Astrocyte (in vitro differentiated cells and primary cell): ENCODE results near the gene INO80. TPM values are rescaled to one million over a fixed set of nuclear protein-coding genes. Genes with fewer than 3 reads are reported as not detected.
A peak's percentile ranks its signal among the peaks of the same experiment; 100 is the strongest.

Experiments used
- DNase-seq: peaks from one replicate; pipeline ENCODE4 v3.0.0-alpha.2; 2010; ENCODE audit warnings: low read depth
- FAIRE-seq: peaks from 2 replicates; lab custom pipeline; 2011; peaks lifted over from hg19 to GRCh38; lab: Jason Lieb, UNC
- H2AFZ ChIP-seq: 2 replicates; pipeline ENCODE4 v1.6.0; 2012; ENCODE audit warnings: low read depth, low read length, inconsistent platforms
- H3K27ac ChIP-seq: 2 replicates; pipeline ENCODE4 v1.5.1; 2011; ENCODE audit warnings: low read depth, low read length, inconsistent platforms
- H3K27me3 ChIP-seq: 2 replicates; pipeline ENCODE4 v1.6.0; 2011; ENCODE audit warnings: low read length, inconsistent platforms; ENCODE audit not compliant: insufficient read depth
- H3K36me3 ChIP-seq: 2 replicates; pipeline ENCODE4 v1.5.1; 2011; ENCODE audit warnings: low read length, inconsistent platforms; ENCODE audit not compliant: insufficient read depth
- H3K4me1 ChIP-seq: 2 replicates; pipeline ENCODE4 v1.5.1; 2011; ENCODE audit warnings: low read length, inconsistent platforms; ENCODE audit not compliant: insufficient read depth
- H3K4me2 ChIP-seq: 2 replicates; pipeline ENCODE4 v1.6.0; 2012; ENCODE audit warnings: low read length, inconsistent platforms
- H3K4me3 ChIP-seq: 2 replicates; pipeline ENCODE4 v1.5.1; 2011; ENCODE audit warnings: low read depth, mild to moderate bottlenecking, low read length, inconsistent platforms; ENCODE audit not compliant: insufficient read depth
- H3K79me2 ChIP-seq: 2 replicates; pipeline ENCODE4 v1.6.0; 2012; ENCODE audit warnings: mild to moderate bottlenecking, low read length, inconsistent platforms; ENCODE audit not compliant: insufficient read depth
- H3K9ac ChIP-seq: 2 replicates; pipeline ENCODE4 v1.6.0; 2012; ENCODE audit warnings: mild to moderate bottlenecking, low read length, inconsistent platforms
- H3K9me3 ChIP-seq: 2 replicates; pipeline ENCODE4 v1.5.1; 2012; ENCODE audit warnings: low read depth, mild to moderate bottlenecking, low read length, inconsistent platforms; ENCODE audit not compliant: insufficient read depth
- H4K20me1 ChIP-seq: 2 replicates; pipeline ENCODE4 v1.6.0; 2012; ENCODE audit warnings: low read length, inconsistent platforms; ENCODE audit not compliant: insufficient read depth
- H3K27ac Mint-ChIP-seq: one replicate; pipeline ENCODE4 v1.8.0; 2021; ENCODE audit warnings: mild to moderate bottlenecking, mixed read lengths; ENCODE audit not compliant: unreplicated experiment
- H3K27me3 Mint-ChIP-seq: one replicate; pipeline ENCODE4 v1.8.0; 2021; ENCODE audit warnings: low read depth, mixed read lengths; ENCODE audit not compliant: unreplicated experiment
- H3K36me3 Mint-ChIP-seq: one replicate; pipeline ENCODE4 v1.8.0; 2021; ENCODE audit warnings: low read depth, mixed read lengths; ENCODE audit not compliant: unreplicated experiment
- H3K4me1 Mint-ChIP-seq: one replicate; pipeline ENCODE4 v1.8.0; 2021; ENCODE audit warnings: low read depth, mixed read lengths; ENCODE audit not compliant: unreplicated experiment
- H3K4me3 Mint-ChIP-seq: one replicate; pipeline ENCODE4 v1.8.0; 2021; ENCODE audit warnings: mild to moderate bottlenecking, moderate library complexity, mixed read lengths; ENCODE audit not compliant: unreplicated experiment
- H3K9me3 Mint-ChIP-seq: one replicate; pipeline ENCODE4 v1.8.0; 2021; ENCODE audit warnings: mild to moderate bottlenecking, mixed read lengths; ENCODE audit not compliant: unreplicated experiment
- EZH2 ChIP-seq: IDR thresholded peaks from 2 replicates; pipeline ENCODE4 v1.6.1; 2012; ENCODE audit warnings: mild to moderate bottlenecking, low read length, inconsistent platforms; ENCODE audit not compliant: insufficient read depth
- total RNA-seq: library from RNA; stranded (reverse); gene quantifications from 2 replicates; pipeline ENCODE4 v1.2.1, GENCODE V29; 2021
- TF ChIP-seq, protein P1 (sequence below): IDR thresholded peaks from 2 replicates; pipeline ENCODE4 v1.5.1; 2011; ENCODE audit warnings: low read depth, mild to moderate bottlenecking, inconsistent platforms, low read length, moderate library complexity; ENCODE audit not compliant: insufficient read depth

The INO80 gene
- total RNA-seq, 1 donor from 2014 or later: 17.3 TPM

DNA sequence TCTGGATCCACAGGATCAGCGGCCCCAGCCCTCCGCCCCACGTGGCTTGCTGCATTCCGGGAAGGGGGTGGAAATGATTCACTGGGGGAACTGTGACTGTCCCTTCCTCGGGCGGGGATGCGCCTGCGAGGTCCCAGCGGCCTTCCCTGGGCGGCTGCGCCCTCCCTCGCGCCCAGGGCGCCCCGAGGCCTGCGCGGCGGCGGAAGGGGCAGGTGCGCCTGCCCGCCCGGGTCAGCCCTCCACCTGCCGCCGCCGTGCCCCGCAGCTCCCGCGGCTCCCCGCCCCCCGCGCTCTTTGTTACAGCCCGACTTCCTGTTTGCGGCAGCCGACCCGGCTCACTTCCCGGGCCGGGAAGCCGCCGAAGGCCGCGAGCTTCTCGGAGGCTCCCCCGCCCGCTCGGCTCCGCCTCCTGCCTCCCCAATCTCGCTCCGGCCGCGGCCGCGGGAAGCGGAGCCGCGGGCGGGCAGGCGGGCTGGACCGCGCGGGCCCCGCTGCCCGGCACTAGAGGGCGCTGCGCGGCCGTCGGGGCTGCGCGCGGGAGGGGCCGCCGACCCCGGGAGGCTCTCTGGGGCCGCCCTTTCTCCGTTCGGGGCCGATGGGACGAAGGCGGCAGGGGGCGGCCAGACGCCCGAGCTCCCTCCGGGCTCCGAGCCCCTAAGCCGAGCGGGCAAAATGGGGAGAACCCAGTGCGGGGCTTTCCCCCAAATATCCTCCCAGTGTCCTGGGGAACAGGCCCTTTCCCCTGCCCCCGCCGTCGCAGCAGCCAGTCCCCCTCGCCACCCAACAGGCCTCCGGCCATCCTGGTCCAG is 174.3 kb downstream of the INO80 start:
- Mint-ChIP-seq H3K27ac (no peak overlapping the region), H3K4me1 (peaks cover 2% of the 10 kb centered on the region), H3K36me3 (no peaks in the 10 kb centered on the region), H3K4me3 (peak overlapping the region; percentile 72), H3K9me3 (peaks cover 2% of the 10 kb centered on the region), H3K27me3 (peaks cover 35% of the 10 kb centered on the region)
- peak overlapping the region; percentile 83 for H3K9ac ChIP-seq
- peaks cover 25% of the 10 kb centered on the region for H3K4me1 ChIP-seq
- no peaks in the 10 kb centered on the region for H3K27me3 ChIP-seq
- no peaks in the 10 kb centered on the region for H3K79me2 ChIP-seq
- peak overlapping the region; percentile 59 for H3K4me3 ChIP-seq
- TF ChIP-seq, protein P1, sequence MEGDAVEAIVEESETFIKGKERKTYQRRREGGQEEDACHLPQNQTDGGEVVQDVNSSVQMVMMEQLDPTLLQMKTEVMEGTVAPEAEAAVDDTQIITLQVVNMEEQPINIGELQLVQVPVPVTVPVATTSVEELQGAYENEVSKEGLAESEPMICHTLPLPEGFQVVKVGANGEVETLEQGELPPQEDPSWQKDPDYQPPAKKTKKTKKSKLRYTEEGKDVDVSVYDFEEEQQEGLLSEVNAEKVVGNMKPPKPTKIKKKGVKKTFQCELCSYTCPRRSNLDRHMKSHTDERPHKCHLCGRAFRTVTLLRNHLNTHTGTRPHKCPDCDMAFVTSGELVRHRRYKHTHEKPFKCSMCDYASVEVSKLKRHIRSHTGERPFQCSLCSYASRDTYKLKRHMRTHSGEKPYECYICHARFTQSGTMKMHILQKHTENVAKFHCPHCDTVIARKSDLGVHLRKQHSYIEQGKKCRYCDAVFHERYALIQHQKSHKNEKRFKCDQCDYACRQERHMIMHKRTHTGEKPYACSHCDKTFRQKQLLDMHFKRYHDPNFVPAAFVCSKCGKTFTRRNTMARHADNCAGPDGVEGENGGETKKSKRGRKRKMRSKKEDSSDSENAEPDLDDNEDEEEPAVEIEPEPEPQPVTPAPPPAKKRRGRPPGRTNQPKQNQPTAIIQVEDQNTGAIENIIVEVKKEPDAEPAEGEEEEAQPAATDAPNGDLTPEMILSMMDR: peak; percentile 29
- no peak for TF ChIP-seq EZH2
- peak overlapping the region; percentile 91 for H3K4me2 ChIP-seq
- FAIRE-seq (no peak), DNase-seq (peak; percentile 36)
- no peaks in the 10 kb centered on the region for H4K20me1 ChIP-seq
- H3K36me3 ChIP-seq: no peaks in the 10 kb centered on the region
- H2AFZ ChIP-seq: peak overlapping the region; percentile 93
- peak overlapping the region; percentile 33 for H3K27ac ChIP-seq
- H3K9me3 ChIP-seq: no peaks in the 10 kb centered on the region

DNA sequence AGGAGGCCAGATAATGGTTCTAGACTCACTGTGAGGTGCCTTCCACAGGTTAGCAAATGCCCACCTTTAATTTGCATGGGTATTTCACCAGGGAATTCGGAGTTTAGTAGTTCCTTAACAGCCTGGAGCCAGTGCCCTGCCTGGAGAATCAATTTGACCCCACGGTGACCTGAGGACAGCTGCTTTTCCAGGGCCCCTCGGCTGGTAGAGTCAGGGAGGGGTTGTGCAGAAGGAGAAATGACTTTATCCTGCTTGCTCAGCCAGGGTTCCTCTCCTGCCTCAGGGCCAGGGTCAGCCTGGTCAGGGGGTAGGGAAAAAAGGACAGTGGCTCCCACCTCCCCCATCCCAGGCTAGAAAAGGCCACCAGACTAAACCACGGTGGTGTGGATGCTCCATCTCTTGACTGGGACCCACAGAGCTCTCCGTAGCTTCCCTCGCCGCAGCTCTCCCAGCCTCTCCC is 175.0 kb downstream of the INO80 start:
- Histone ChIP-seq H4K20me1 (no peaks in the 10 kb centered on the region), H3K36me3 (no peaks in the 10 kb centered on the region), H3K4me3 (peak overlapping the region; percentile 59), H3K9ac (peak overlapping the region; percentile 83), H3K9me3 (no peaks in the 10 kb centered on the region), H3K4me2 (peak overlapping the region; percentile 91), H3K4me1 (peaks cover 25% of the 10 kb centered on the region), H3K27me3 (no peaks in the 10 kb centered on the region), H3K27ac (peak overlapping the region; percentile 12), H2AFZ (peak overlapping the region; percentile 74), H3K79me2 (no peaks in the 10 kb centered on the region)
- DNase-seq (no peak), FAIRE-seq (no peak)
- Mint-ChIP-seq H3K36me3 (no peaks in the 10 kb centered on the region), H3K4me1 (peaks cover 2% of the 10 kb centered on the region), H3K9me3 (peaks cover 2% of the 10 kb centered on the region), H3K4me3 (peak overlapping the region; percentile 45), H3K27me3 (peaks cover 39% of the 10 kb centered on the region), H3K27ac (peak overlapping the region; percentile 41)
- TF ChIP-seq EZH2: no peak
- TF ChIP-seq, protein P1: no peak
